ENCODE data around the gene CAPN8.

Gene CAPN8

DNA sequence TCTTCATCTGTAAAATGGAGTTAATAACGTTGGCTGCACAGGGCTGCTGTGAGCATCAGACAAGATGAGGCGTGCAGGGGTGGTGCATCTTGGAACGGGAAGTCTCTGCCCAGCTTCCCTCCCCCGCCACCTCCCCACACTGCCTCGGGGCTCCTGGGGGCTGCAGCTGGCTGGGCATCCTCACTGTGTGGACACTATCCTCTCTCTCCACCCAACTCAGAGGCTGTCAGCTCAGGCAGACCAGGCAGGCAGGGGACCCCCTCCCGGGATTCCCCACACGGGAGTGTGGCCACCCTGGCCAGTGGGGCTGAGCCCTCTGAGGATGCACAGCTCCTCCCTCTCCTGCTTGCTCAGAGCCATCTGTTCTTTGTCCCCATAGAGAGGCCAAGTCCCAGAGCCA lies 149.6 kb downstream of the CAPN8 start:
- no peak overlapping the region for H3K27ac ChIP-seq

DNA sequence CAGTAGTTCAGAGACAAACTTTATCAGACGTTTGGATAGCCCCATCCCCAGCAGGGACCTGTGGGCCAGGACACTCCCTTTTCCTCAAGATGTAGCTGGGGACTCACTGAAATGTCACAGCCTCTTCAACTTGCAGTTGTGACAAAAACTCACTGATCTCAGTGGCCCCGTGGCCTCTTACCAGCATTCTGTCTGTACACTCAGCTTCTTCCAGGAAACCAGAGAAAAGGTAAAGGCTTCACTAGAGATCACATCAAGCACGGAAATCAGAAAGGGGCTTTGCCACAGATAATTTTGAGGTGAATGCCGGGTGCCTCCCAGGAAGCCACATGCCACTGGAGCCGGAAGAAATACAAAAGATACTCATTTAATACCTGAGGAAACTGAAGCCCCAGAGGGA lies 150.1 kb downstream of the CAPN8 start:
- TF ChIP-seq, protein P1, sequence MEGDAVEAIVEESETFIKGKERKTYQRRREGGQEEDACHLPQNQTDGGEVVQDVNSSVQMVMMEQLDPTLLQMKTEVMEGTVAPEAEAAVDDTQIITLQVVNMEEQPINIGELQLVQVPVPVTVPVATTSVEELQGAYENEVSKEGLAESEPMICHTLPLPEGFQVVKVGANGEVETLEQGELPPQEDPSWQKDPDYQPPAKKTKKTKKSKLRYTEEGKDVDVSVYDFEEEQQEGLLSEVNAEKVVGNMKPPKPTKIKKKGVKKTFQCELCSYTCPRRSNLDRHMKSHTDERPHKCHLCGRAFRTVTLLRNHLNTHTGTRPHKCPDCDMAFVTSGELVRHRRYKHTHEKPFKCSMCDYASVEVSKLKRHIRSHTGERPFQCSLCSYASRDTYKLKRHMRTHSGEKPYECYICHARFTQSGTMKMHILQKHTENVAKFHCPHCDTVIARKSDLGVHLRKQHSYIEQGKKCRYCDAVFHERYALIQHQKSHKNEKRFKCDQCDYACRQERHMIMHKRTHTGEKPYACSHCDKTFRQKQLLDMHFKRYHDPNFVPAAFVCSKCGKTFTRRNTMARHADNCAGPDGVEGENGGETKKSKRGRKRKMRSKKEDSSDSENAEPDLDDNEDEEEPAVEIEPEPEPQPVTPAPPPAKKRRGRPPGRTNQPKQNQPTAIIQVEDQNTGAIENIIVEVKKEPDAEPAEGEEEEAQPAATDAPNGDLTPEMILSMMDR (conservative IDR thresholded peaks at IDR 0.05), result no peak
- TF ChIP-seq ZFX (IDR thresholded peaks at IDR 0.05), result no peak
- no peak overlapping the region for H3K27ac ChIP-seq

More for the DNA sequence above, 149.6 kb downstream of the CAPN8 start:
- TF ChIP-seq ZFX (IDR thresholded peaks at IDR 0.05), result no peak
- TF ChIP-seq, protein P1 (conservative IDR thresholded peaks at IDR 0.05), result no peak

GRCh38 chr1:223514644-223515043 lies 150.9 kb downstream of the CAPN8 start:
- H3K27ac ChIP-seq, result no peak overlapping the region
- TF ChIP-seq, protein P1 (conservative IDR thresholded peaks at IDR 0.05), result no peak
- no peak for TF ChIP-seq ZFX (IDR thresholded peaks at IDR 0.05)

GRCh38 chr1:223513309-223513708 lies 152.2 kb downstream of the CAPN8 start:
- no peak overlapping the region for H3K27ac ChIP-seq
- TF ChIP-seq, protein P1 (conservative IDR thresholded peaks at IDR 0.05), result no peak
- TF ChIP-seq ZFX (IDR thresholded peaks at IDR 0.05), result no peak

- TF ChIP-seq ZFX (IDR thresholded peaks at IDR 0.05), result no peak
- TF ChIP-seq, protein P1 (conservative IDR thresholded peaks at IDR 0.05), result no peak
- no peak overlapping the region for H3K27ac ChIP-seq
These were observed 153.4 kb downstream of the CAPN8 start for GRCh38 chr1:223512057-223512456.

DNA sequence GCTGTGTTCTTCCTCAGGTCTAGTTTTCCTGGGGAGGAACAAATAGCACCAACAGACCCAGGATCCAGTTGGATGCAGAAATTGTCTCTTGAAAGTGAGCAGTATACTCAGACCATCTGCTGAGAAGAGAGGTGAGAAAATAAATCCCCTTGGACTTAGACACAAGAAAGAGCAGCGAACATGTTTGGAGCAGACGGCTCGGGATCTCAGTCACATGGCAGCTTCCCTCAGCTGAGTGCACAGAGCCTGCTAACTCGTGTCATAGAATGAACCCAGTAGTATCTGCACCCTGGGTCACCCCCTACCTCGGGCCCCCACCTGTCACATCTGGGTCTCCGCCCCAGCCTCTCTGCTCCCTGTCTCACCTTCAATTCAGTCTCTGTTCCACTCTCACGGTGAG lies 156.7 kb downstream of the CAPN8 start:
- TF ChIP-seq, protein P1 (conservative IDR thresholded peaks at IDR 0.05), result no peak
- no peak for TF ChIP-seq ZFX (IDR thresholded peaks at IDR 0.05)
- no peak overlapping the region for H3K27ac ChIP-seq

DNA sequence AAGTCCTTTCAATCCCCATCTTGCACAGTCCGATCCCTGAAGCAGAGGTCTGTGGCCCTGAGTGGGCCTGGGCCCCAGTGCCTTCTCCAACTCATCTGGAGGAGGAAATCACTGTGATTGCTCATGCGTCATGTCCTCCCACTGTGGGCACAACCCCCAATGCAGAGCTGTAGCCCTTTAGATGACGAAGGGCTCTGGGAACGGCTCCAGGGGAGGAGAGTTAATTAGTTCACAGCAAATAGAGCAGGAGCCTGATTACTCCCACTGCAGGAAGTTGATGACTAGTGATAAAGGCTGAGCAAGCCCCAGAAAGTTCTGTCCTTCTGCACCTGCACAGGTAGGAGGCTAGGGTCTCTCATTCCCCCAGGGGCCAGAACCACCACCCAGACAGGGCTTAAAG lies 160.8 kb downstream of the CAPN8 start:
- TF ChIP-seq ZFX (IDR thresholded peaks at IDR 0.05), result no peak
- TF ChIP-seq, protein P1 (conservative IDR thresholded peaks at IDR 0.05), result no peak
- peak overlapping the region; percentile 23 for H3K27ac ChIP-seq

All from C4-2B (cell line).